ENCODE results near the gene MYCL.

DNA sequence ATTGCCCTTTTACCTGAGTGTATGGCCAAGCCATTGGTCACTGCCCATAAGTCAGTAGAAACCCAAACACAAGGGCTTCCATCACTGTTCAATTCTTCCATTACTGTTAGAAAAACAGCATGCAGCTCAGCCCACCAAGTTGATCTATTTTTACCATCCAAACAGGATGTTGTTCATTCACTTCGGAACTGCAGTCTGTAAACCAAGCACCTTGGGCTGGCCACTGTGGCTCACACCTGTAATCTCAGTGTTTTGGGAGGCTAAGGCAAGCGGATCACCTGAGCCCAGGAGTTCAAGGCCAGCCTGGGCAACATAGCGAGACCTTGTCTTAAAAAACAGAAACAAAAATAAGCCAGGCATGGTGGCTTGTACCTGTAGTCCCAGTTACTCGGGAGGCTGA is 44.5 kb upstream of the MYCL start:
- no peak for TF ChIP-seq POLR2A (IDR thresholded peaks at IDR 0.05; ENCODE audit: low read depth, low read length)
- TF ChIP-seq CEBPB (IDR thresholded peaks at IDR 0.05; ENCODE audit: low read depth, low read length): no peak
- TF ChIP-seq, protein P1, sequence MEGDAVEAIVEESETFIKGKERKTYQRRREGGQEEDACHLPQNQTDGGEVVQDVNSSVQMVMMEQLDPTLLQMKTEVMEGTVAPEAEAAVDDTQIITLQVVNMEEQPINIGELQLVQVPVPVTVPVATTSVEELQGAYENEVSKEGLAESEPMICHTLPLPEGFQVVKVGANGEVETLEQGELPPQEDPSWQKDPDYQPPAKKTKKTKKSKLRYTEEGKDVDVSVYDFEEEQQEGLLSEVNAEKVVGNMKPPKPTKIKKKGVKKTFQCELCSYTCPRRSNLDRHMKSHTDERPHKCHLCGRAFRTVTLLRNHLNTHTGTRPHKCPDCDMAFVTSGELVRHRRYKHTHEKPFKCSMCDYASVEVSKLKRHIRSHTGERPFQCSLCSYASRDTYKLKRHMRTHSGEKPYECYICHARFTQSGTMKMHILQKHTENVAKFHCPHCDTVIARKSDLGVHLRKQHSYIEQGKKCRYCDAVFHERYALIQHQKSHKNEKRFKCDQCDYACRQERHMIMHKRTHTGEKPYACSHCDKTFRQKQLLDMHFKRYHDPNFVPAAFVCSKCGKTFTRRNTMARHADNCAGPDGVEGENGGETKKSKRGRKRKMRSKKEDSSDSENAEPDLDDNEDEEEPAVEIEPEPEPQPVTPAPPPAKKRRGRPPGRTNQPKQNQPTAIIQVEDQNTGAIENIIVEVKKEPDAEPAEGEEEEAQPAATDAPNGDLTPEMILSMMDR (conservative IDR thresholded peaks at IDR 0.05; ENCODE audit: low read depth, low read length): no peak
- no peak for TF ChIP-seq RCOR1 (IDR thresholded peaks at IDR 0.05; ENCODE audit: insufficient replicate concordance, low read length)
- no peak for TF ChIP-seq FOS (IDR thresholded peaks at IDR 0.05; ENCODE audit: low read depth, low read length)
- TF ChIP-seq, protein P2, sequence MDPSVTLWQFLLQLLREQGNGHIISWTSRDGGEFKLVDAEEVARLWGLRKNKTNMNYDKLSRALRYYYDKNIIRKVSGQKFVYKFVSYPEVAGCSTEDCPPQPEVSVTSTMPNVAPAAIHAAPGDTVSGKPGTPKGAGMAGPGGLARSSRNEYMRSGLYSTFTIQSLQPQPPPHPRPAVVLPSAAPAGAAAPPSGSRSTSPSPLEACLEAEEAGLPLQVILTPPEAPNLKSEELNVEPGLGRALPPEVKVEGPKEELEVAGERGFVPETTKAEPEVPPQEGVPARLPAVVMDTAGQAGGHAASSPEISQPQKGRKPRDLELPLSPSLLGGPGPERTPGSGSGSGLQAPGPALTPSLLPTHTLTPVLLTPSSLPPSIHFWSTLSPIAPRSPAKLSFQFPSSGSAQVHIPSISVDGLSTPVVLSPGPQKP (IDR thresholded peaks at IDR 0.05; ENCODE audit: borderline replicate concordance, low read depth, low read length): no peak
- TF ChIP-seq CHD1 (IDR thresholded peaks at IDR 0.05; ENCODE audit: low read depth, low read length): no peak

Data from IMR-90 (cell line).